Measurements from ENCODE around the gene SLC6A6. TPM values are rescaled to one million over a fixed set of nuclear protein-coding genes. Genes with fewer than 3 reads are reported as not detected.

Gene SLC6A6
- total RNA-seq, 2 donors from 2014 or later: 81.5 to 85.9 TPM

DNA sequence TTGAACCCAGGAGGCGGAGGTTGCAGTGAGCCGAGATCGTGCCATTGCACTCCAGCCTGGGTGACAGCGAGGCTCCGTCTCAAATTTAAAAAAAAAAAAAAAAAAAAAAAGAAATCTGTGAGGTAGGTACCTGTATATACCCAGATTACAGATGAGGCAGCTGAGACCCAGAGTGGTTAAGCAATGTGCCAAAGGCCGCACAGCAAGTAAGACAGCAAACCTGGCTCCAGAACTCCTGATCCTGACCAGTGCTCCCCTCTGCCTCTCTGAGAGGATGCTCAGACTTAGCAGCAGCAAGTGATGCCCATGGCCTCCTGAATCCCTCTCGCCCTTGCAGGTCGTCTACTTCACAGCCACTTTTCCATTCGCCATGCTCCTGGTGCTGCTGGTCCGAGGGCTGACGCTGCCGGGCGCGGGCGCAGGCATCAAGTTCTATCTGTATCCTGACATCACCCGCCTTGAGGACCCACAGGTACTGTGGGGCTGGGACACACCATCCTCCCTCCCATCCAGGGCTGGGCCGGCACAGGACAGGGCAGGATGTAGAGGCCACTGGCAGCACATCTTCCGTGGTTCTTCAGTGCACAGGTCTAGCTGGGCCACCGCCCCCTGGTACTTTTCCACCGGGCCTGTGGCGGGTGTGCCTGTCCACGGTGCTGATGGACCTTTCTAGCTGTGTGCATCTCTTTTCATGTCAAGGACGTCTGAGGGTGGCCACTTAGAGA, 63.9 kb downstream of the SLC6A6 start:
- Histone ChIP-seq H3K4me3 (no peak overlapping the region), H3K9me3 (no peaks in the 10 kb centered on the region), H3K27me3 (no peaks in the 10 kb centered on the region), H3K36me3 (peaks cover 41% of the 10 kb centered on the region), H3K27ac (no peak overlapping the region), H3K4me1 (peaks cover 0 to 8% of the 10 kb centered on the region in 2 donors)
- TF ChIP-seq, protein P1, sequence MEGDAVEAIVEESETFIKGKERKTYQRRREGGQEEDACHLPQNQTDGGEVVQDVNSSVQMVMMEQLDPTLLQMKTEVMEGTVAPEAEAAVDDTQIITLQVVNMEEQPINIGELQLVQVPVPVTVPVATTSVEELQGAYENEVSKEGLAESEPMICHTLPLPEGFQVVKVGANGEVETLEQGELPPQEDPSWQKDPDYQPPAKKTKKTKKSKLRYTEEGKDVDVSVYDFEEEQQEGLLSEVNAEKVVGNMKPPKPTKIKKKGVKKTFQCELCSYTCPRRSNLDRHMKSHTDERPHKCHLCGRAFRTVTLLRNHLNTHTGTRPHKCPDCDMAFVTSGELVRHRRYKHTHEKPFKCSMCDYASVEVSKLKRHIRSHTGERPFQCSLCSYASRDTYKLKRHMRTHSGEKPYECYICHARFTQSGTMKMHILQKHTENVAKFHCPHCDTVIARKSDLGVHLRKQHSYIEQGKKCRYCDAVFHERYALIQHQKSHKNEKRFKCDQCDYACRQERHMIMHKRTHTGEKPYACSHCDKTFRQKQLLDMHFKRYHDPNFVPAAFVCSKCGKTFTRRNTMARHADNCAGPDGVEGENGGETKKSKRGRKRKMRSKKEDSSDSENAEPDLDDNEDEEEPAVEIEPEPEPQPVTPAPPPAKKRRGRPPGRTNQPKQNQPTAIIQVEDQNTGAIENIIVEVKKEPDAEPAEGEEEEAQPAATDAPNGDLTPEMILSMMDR (IDR thresholded peaks at IDR 0.05): no peak
- DNase-seq (ENCODE audit: low spot score): no peak

DNA sequence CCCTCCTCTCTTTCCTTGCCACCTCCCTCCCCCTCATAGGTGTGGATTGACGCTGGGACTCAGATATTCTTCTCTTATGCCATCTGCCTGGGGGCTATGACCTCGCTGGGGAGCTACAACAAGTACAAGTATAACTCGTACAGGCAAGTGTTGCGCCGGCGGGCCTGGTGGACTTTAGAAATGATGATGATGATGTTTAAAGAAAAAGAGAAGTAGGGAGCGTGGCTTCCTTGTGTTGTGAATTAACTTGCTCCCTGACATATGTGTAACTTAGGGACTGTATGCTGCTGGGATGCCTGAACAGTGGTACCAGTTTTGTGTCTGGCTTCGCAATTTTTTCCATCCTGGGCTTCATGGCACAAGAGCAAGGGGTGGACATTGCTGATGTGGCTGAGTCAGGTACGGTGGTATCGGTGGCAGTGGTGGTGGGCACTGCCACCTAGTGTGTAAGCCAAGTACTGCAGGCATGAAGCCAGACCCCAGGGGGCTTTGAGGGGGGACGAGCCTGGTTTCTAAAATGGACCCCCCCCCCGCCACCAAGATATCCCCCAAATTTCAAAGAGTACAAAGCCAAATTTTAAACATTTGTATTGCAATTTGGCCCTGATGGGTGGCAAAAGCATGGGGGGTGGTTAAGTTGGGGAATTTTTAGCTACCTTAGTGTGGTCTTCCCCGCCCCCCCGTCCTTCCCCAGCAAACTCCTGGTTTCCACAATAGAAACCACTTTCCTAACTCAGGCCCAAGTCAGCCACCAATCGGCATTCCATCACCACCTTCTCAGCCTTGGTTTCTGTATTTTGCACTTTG, 65.6 kb downstream of the SLC6A6 start:
- Histone ChIP-seq H3K4me3 (no peak overlapping the region), H3K9me3 (no peaks in the 10 kb centered on the region), H3K27ac (no peak overlapping the region), H3K4me1 (peaks cover 0 to 8% of the 10 kb centered on the region in 2 donors), H3K36me3 (peaks cover 35% of the 10 kb centered on the region), H3K27me3 (no peaks in the 10 kb centered on the region)
- TF ChIP-seq, protein P1 (IDR thresholded peaks at IDR 0.05): peak; percentile 88 to 90
- no peak for DNase-seq (ENCODE audit: low spot score)

GRCh38 chr3:14468621-14468981, 66.2 kb downstream of the SLC6A6 start:
- TF ChIP-seq, protein P1 (IDR thresholded peaks at IDR 0.05): no peak
- Histone ChIP-seq H3K36me3 (peaks cover 30% of the 10 kb centered on the region), H3K27me3 (no peaks in the 10 kb centered on the region), H3K4me3 (no peak overlapping the region), H3K27ac (no peak overlapping the region), H3K9me3 (no peaks in the 10 kb centered on the region), H3K4me1 (peaks cover 0 to 12% of the 10 kb centered on the region in 2 donors)
- no peak for DNase-seq (ENCODE audit: low spot score)

- TF ChIP-seq, protein P1 (IDR thresholded peaks at IDR 0.05): no peak
- no peak for DNase-seq (ENCODE audit: low spot score)
- Histone ChIP-seq H3K27ac (no peak overlapping the region), H3K27me3 (no peaks in the 10 kb centered on the region), H3K9me3 (no peaks in the 10 kb centered on the region), H3K4me3 (no peak overlapping the region), H3K4me1 (peaks cover 0 to 12% of the 10 kb centered on the region in 2 donors), H3K36me3 (peaks cover 30% of the 10 kb centered on the region)
Observed at GRCh38 chr3:14470461-14470860, 68.1 kb downstream of the SLC6A6 start.

GRCh38 chr3:14471016-14471415, 68.6 kb downstream of the SLC6A6 start:
- Histone ChIP-seq H3K27ac (no peak overlapping the region), H3K4me1 (peaks cover 0 to 12% of the 10 kb centered on the region in 2 donors)

More at GRCh38 chr3:14471016-14471415, 68.6 kb downstream of the SLC6A6 start:
- H3K27me3 ChIP-seq: no peaks in the 10 kb centered on the region
- no peak overlapping the region for H3K4me3 ChIP-seq
- no peaks in the 10 kb centered on the region for H3K9me3 ChIP-seq
- TF ChIP-seq, protein P1 (IDR thresholded peaks at IDR 0.05): no peak
- H3K36me3 ChIP-seq: peaks cover 30% of the 10 kb centered on the region
- no peak for DNase-seq (ENCODE audit: low spot score)

All from right atrium auricular region (tissue), 2 donors.